ENCODE data around the gene MLC1.

DNA sequence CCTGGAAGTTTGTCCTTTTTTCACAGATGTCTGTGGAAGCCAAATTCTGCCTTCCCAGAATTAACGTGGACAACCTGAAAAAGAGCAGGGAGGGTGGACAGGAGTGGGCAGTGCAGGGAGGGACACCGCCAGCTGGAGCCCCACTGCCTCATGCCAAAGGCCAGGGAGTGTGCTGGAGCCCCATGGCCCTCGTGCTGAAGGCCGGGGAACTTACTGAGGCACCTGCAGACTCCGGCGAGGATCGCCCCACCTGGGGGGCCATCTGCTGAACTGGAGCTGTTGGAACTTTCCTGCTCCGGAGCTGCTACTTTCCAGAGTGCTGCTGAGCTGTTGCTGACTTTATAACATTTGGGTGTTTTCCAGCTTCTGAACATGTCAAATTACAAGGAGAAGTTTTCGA, 39.8 kb upstream of the MLC1 start:
- TF ChIP-seq, protein P1, sequence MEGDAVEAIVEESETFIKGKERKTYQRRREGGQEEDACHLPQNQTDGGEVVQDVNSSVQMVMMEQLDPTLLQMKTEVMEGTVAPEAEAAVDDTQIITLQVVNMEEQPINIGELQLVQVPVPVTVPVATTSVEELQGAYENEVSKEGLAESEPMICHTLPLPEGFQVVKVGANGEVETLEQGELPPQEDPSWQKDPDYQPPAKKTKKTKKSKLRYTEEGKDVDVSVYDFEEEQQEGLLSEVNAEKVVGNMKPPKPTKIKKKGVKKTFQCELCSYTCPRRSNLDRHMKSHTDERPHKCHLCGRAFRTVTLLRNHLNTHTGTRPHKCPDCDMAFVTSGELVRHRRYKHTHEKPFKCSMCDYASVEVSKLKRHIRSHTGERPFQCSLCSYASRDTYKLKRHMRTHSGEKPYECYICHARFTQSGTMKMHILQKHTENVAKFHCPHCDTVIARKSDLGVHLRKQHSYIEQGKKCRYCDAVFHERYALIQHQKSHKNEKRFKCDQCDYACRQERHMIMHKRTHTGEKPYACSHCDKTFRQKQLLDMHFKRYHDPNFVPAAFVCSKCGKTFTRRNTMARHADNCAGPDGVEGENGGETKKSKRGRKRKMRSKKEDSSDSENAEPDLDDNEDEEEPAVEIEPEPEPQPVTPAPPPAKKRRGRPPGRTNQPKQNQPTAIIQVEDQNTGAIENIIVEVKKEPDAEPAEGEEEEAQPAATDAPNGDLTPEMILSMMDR (IDR thresholded peaks at IDR 0.05): no peak
- no peak for TF ChIP-seq POLR2A (IDR thresholded peaks at IDR 0.05)
